GM19438 (cell line): ENCODE measurements around the gene DPCD.
"Not testable (repeated sequence)": the region's sequence is repeated elsewhere in the genome, so short reads cannot be mapped to it uniquely, and the experiment has no call there.

ENCODE experiments used
- ATAC-seq: cut with Tn5 transposase; IDR thresholded peaks from one replicate; pipeline ENCODE4 v1.9.1; 2021; ENCODE audit warnings: low read depth; ENCODE audit not compliant: unreplicated experiment

DPCD gene

DNA sequence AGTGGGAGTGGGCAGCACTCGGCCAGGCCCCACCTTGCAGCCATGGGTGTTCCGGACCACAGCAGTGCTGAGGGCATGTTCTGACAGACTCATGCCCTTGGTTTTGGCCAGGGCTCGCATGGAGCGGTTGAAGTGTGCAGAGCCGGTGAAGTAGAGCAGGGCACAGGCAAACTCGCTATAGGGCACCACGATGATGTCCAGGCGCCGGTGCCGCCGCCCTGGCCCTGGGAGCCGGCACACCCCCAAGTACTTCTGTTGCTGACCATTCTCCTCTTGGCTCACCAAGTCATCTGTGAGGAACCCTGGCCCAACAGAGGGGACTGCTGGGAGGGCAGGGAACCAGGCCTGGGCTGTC is 8.6 kb upstream of the DPCD start:
- ATAC-seq = no peak

DNA sequence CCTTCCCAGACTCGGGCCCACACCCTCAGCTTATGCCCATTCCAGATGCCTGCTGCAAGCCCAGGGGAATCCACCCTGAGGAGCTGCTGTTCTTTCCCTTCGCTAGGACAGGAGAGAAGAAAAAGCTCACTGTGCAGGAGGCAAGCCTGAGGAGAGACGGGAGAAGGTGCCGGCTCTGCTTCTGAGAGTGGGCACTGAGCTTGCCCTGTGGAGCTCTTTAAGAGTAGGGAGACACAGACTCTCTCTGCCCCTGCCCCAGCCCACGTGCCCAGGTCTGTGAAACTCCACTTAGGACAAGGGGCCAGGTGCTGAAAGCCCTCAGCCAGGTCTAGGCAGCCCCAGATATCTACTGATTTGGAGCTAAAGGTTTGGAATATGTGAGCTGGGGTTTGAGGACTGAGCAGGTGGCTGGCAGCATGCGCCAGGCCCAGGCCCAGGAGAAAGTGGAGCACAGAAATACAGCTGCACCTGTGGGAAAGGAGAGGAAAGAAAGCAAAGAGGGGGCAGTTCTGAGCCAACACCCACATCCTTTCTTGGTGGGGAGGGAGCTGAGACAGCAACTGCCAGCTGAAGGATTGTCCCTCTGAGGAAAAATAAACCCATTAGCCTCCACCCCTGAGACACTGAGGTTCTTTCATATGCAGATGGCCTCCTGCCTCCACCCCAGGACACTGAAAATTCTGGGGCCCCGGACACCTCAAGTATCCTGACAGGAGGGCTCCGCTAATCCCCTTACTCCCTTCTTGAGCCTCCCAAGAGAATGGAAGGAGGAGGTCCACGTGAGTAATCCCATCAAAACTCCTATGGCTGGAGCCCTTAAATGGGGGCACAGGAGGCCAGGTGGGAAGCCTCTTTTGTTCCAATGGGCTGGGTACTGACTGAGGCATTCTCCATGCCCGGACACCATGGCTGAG is 7.4 kb upstream of the DPCD start:
- no peak for ATAC-seq

DNA sequence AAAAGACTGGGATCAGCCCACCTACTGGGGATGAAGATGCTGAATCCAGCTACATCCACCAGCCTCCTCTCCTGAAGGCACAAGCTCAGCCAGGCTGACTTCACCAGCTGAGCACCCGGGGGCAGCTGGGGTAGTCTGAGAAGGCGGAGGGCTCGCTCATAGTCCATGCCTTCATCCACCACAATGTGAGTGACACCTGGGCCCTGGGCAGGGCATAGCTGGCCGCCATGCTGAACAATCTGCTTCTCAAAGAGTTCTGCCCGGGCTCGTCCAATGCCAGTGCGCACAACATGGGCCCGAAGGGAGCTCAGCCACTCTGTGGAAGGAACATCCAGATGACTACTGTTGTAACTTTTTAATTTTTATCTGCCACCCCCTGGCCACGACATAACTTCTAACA is 2.3 kb upstream of the DPCD start:
- ATAC-seq = no peak

DNA sequence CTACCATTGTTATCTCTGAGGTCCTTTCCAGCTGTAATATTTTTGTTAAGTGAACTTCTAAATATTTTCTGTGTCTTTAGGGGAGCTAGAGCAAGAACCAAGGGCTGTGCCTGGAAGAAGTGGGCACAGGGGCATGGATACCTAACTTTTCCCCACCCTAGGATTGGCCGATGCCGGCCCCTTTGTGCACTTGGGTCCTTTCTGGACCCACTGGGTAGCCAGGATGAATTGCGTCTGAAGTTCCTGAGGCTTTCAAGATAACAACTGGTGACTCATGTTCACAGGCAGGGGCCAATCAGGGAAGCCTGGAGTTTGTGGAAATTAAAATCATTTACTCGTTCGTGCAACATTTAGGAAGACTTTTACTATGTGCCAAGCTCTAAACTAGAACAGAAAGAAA is 758 bp downstream of the DPCD start:
- no peak for ATAC-seq

DNA sequence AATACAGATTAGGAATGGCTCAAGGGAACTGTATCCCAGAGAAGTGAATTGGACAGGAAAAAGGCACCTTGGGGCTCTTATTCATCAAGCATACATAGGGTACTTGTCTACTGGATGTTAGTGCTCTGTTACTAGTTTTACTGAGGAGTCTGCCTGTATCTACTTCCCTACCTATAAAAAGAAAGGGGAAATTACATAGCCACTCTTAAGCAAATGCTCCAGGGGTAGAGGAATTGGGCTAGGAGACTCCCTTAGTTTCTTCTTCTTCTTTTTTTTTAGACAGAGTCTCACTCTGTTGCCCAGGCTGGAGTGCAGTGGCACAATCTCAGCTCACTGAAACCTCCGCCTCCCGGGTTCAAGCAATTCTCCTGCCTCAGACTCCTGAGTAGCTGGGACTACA is 5.2 kb downstream of the DPCD start:
- not testable (repeated sequence) for ATAC-seq

DNA sequence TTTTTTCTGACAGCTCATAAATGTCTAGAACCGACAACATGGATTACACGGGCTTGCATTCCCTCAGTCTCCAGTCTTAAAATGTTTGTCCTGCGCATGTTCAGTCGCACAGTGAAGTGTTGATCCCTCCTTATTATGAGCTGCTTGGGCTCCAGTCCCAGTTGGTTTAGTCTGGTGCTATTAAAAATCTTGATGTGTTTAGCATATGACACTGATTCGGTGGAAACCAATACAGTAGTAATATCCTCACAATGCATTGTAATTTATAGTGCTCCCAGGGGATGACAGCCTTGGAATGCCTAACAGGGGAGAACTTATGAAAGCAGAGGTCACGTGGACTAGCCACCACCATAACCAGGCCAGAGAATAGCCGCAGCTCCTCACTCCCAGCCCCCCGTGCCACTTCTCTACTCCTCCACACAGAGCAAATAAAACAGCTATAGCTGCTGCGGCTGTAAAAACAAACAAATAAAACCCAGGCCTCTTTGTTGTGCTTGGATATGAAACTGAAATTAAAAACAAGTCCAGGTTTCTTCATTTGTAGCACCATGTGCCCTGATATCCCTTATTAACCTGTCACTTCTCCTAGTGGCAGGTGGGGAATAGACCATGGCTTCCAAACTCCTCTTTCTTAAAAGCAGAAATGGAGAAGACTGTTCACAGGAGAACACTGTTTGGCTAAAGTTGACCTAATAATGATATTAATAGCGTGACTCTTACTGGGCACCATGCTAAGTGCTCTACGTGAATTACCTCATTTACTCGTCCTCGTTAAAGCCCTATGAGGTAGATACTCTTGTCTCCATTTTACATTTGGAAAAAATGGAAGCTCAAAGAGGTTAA is 7.7 kb downstream of the DPCD start:
- ATAC-seq = no peak

DNA sequence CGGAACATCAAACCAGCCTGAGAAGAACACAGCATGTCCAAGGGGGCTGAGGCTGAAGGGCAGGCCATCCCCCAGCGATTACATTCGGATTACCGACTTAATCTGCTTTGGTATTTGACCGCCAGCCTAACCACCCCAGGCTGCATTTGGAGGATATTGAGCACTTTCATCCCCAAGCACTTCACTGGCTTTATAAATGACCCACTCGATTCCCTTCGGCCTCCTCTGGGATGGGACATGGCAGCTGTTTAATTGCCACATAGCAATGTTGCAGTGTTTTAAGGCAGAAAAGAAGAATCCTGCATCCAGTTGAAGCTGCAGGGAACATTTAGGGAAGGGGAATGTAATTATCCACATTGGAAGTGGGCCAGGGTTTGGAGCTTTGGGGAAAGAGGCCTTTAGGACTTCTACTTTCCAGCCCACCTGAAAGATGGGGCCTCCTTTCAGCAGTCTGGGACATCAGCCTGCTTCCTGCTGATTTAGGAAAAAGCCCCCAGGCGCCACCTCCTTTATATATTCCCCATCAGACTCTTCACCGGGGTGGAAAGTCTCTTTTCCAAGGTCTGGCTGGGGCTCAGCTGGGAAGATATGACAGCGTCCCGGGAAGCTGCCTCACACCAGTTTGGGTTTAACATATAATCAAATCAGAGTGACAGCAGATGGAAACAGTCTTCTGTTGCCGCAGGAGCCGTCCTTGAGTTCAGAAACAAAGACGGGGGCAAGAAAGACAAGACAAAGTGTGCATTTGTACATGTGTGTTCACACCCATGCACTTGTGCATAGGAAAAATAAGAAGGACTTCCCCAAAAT is 9.2 kb downstream of the DPCD start:
- ATAC-seq = no peak

DNA sequence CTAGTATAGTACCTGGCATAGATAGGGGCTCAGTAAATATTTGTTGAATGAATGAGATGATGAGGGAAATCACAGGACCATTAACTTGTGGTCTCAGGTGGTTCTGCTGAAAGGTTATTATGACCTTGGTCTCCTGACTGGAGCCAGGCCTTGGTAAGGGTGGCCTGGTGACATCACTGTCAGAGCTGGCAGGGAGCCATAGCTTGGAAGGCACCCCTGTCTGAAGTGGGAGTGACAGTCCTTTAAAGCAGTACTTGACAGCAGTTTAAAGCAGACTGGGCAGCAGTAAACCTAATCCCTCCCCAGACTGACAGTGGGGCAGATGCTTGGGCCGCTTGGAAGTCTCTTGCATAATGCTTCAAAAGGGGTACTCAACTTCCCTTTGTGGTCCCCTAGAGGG is 13.4 kb downstream of the DPCD start:
- ATAC-seq = no peak

DNA sequence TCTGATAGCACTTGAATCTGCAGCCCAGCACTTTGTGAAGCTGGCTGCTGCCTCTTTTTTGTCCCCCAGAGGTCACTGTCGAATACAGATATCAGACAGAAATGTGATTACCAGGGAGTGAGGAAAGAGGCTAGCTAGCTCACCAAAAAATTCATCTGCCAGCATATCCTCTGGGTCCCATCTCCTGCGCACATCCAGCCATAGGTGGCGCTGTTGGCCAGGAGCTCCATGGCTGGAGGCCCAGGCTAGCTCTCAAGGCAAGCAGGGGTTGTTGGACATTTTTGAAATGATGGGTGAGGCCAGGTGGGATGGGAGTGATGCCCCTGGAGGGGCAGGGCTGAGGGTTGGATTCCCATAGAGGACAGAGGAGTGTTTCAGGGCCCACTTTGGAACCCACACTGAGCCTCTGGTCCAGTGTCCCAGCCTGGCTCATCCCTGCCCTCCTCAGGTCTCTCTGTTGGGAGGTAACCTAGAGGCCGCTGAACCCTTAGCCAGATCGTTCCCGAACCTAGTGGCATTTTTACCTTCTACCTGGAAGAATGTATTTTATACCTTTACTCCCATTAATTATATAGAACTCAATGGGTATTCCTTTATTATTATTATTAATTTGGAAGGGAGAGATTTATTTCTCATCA is 14.8 kb downstream of the DPCD start:
- ATAC-seq = no peak

DNA sequence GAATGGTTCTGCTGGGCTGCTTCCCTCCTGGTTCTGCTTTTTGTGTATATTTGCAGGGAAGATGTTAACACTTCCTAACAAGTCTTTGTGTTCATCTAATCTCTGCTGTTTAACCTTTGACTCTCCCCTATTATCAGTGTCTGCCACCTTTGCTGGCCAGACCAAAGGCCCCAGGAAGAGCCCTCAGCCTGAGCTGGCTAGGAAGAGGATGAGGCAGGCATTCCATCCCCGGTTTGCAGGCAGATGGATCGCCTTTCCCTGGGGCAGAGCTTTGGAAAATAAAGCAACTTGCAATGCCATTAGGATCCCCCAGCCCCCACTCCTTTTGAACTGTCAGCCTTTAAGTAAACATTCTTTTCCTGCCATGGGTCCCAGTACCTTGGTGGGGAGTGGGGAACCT is 19.0 kb downstream of the DPCD start:
- no peak for ATAC-seq

DNA sequence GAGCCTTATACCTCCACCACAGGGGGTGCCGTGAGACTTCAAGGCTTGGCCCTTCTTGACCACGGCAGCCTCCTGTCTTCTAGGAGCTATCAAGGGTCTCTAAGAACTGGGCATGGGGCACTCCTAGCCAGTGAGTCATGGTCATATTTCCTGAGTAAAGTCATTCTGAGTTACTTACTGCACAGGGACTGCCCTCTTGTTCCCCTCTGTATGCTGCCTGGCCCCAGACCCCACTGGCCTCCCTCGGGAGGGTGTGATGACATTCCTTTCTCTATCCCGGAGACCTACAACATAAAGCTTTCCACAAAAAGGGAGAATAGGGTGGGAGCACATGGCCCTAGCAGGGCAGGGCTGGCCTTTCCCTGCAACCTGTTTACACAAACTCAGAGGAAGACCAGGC is 21.4 kb downstream of the DPCD start:
- no peak for ATAC-seq

DNA sequence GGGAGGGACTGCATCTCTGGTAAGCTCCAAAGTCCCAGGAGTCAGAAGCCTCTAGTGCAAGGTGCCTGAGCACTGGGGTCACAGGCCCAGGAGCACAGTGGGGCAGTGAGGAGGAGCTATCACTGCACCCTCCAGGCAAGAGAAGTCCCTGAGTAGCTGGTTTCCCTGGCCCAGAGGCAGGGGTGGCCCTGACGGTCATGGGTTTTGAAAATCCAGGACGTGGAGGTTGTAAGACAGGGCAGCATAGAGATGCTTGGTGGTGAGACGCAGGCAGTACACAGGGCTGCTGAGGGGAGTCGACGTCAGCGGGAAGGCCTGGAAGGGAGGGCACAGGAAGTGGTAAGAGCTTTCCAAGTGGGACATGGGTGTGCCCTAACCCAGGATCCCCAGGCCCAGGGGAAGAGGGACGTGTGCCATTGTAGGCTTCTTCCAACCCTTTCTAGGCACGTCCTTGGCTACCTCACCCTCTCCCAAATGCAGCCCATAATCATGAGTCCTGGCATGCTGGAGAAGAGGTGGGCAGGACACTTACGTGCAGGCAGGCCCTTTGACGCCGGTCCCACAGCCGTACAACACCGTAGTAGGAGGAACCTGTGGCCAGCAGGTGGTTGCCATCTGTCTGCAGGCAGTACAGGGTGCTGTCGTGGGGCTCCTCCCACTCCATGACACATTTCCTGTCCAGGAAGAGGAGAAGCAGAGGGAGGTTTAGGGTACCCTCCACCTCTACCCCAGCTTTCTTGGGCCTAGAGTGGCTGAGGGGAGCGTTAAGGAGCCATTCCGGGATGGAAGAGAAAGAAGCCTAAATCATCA is 23.2 kb downstream of the DPCD start:
- no peak for ATAC-seq

DNA sequence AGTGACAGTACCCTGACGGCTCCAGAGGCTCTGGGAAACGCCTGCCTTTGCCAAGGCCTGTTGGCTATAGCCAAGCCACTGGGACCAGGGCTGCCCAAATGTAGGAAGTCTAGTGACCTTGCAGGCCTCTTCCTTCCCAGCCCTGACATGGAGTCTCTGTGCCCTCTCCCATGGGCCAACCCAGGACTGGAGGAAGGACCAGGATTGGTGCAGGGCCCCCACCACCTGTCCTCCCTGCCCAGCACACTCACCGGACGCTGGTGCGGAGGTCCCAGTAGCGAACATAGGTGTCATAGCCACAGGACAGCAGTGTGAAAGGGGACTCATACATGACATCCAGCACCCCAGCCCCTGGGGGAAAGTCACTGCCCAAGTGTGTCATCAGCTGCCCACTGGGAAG is 24.0 kb downstream of the DPCD start:
- ATAC-seq = no peak

DNA sequence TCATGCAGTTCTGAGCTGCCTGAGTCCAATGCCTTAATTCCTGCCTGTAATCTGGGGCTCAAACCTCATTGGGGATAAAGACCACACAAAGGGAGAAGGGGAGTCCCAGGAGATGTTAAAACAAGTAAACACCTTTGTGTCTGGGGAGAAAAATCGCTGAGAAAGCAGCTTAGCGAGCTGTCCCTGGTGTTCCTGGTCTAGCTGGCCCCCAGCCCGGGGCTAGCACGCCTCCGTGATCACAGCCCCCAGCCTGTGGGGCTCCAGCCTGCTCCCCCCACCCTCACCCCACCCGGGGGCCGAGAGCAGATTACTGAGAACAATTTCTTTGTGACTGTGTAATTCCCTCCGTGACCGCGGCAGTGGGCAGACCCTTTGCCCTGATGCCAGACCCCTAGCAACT is 24.8 kb downstream of the DPCD start:
- ATAC-seq = no peak

DNA sequence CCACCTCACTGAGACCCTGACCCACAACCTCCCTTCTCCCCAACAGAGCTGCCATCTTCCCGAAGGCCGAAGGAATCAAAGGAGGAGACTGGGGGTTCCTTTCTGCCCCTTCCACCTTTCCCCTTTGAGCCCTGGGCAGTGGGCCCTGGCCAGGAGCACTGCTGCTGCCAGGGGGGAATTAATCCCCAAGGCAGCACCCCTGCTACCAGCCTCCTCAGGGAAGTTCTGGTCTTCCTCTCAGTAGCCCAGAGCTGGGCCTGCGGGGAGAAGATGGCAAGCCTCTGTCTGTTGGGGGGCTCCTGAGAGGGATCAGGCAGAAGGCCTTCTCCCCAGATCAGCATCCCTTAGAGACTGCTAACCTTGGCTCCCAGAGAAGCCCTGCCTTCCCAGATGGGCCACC is 25.5 kb downstream of the DPCD start:
- no peak for ATAC-seq

DNA sequence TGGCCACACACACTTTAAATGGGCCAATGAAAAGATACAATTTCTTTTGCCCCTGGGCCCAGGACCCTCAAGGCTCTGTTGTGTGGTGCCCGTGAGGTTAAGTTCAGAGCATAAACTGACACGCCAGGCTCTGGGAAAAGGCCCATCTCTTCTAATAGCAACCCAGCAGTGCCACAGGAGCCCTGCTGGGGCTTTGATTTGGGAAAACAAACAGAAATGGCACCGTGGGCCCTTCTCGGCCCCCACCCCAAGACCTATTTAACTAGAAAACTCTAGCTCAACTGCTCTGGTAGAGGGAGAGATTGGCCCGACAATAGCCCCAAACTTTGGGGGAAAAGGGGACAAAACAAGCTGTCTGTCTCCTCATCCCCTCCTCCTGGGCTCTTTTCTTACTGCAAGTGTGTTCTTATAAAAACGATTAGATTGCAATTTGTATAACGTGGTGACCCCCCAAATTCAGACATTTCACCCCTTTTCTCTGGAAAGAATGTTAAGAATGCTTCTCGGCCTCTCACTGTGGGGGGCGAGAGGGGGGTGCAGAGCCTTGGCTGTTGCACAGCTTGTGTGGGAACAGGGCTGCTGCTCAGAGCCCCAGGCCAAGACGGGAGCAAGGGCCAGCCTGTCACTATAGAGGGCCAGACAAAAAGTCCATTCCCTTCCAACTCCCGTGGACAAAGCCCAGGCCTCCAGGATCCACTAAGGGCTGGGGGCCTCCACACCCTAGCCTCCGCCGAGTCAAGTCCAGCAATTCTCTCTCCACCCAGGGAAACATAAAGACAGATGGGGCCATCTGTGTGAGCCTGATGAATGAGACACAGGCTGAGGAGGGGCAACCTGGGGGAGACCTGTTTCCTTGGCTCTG is 26.8 kb downstream of the DPCD start:
- ATAC-seq = no peak

DNA sequence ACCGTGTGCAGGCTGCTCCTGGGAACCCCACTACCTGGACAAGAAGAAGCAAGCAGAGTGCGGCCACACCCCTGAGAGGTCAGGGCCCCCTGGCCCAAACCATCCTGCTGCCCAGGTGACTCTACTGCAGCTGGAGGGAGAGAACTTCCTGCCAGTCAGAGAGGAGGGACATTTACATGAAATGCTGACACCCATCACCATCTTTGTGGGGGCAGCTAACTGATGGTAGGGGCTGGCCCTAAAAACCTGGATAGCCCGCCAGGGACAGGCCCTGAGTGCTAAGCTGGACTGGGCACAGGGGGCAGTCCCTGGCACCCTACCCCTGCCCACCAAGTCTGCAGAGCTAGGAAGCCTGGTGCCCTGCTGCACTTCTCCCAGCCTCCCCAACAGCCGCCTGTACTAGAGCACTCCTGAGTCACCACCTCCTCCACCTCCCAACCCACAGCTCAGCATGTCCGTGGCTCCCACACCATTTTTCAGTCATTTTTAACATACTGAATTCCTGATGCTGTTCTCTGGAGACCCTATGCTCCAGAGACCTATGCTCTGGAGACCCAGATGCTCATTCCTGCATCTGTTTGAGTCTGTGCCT is 27.5 kb downstream of the DPCD start:
- no peak for ATAC-seq

DNA sequence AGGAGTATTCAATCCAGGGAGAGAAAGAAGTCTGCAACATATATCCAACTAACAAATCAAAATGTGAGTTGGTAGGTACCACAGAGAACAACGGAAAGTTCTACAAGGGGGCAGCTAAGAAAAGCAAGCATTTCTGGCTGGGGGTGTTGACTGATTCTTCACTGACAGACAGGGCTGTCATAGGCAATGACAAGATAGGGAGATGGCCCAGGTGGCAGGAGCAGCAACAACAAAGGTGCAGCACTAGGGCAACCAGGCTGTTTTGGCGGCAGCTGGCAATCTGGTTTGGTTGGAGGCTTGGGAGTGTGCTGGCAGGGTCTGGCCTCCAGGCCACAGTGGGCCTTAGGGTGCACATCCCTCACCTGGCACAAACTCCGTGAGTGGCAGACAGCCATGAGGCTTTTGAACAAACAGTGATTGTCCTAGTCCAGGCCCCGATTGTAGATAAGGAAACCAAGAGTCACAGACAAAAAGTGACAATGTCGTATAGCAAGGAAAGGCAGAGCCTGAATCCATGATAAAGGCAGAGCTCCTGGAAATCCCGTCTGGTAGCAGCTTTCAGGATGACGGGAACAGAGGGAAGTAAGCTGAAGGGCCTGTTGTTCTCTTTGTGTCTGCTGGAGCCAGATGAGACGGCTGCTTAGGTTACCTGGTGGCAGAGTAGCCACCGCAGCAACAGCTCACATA is 28.4 kb downstream of the DPCD start:
- no peak for ATAC-seq
